ENCODE measurements around the gene SPHK2.
A peak's percentile ranks its signal among the peaks of the same experiment; 100 is the strongest.

SPHK2 gene

DNA sequence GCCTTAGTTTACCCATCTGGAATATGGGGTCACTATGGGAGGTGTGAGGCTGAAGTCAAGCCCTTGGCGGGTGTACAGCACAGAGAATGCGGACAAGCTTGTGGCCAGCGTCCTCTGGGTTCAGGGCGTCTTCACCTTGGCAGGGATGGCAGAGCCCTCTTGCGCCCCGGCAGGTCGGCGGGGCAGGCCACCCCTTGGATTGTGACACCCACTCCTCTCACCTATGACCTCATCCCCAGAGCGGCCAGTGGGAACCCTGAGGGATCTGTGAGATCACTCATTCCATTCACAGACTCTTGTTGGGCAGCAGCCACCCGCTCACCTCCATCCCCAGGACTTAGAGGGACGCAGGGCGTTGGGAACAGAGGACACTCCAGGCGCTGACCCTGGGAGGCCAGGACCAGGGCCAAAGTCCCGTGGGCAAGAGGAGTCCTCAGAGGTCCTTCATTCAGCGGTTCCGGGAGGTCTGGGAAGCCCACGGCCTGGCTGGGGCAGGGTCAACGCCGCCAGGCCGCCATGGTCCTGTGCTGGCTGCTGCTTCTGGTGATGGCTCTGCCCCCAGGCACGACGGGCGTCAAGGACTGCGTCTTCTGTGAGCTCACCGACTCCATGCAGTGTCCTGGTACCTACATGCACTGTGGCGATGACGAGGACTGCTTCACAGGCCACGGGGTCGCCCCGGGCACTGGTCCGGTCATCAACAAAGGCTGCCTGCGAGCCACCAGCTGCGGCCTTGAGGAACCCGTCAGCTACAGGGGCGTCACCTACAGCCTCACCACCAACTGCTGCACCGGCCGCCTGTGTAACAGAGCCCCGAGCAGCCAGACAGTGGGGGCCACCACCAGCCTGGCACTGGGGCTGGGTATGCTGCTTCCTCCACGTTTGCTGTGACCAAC lies 12.6 kb upstream of the SPHK2 start, which contains the start of gene SPACA4:
Gene SPACA4 (plus strand): TSS at position 280 of the 896 bp plus-strand sequence. CDS start 237 bp downstream, at position 517.
- DNase-seq: no peak

- no peak for DNase-seq
These were observed 11.9 kb upstream of the SPHK2 start for GRCh38 chr19:48607359-48607755.

DNA sequence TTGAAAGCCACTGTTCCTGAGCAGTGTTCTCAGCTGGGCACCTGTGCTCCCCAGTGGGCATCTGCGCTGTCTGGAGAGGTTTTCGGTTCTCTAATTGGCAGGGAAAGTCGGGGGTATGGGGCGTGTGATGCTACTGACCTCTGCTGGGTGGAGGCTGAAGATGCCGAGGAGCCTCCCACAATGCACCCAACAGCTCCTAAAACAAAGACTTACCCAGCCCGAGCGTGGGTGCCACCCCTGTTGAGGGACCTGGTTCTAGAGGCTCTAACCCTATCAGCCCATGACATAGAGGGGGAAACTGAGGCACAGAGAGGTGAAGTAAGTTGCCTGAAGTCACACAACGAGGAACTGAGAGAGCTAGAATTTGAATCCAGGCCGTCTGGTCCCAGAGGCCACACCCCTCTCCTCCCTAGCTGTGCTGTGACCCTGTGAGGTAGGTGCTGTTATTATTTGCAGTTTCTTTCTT lies 10.5 kb upstream of the SPHK2 start:
- peak in 1 of 2 experiments; percentile 34 for DNase-seq

DNA sequence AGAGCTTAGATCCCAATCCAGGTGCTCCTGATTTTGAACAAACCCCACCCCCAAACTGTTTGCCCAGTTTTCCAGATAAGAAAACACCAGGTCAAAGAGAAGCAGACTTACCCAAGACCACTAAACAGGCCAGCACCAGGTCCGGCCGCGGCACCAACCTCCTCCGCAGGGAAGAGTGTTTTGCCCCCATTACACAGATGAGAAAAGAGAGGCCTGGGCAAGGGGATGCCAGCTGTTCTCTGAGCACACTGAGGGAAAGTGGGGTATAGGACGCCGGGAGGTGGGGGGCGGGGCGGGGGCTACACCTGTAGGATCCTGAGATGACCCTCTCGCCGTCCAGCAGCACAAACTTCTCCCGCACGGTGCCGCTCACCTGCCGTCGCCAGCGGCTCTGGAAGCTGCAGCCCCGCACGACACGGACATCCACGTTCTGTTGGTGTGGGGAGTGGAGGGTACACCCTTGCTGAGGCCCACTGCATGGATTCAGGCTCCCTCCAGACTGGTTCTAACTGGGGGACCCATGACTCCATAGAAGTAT lies 9.7 kb upstream of the SPHK2 start:
- DNase-seq: no peak

DNA sequence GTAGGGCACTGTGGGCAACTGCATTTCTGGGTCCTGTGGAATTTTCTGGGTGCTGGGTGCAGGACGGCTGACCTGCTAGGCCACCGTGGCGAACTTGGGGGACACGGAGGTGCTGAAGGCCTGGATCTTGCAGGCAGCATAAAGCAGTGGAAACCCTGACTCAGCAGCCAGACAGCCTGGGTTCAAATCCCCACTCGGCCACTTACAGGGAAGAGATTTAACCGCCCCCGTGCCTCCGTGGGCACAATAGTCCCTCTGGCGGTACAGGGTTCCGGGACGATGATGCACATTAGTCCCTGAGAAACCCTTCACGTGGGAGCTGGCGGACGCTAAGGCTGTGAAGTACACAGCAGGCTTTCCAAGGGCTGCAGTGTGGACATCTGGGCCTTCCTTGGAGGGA lies 7.4 kb upstream of the SPHK2 start:
- no peak for DNase-seq

DNA sequence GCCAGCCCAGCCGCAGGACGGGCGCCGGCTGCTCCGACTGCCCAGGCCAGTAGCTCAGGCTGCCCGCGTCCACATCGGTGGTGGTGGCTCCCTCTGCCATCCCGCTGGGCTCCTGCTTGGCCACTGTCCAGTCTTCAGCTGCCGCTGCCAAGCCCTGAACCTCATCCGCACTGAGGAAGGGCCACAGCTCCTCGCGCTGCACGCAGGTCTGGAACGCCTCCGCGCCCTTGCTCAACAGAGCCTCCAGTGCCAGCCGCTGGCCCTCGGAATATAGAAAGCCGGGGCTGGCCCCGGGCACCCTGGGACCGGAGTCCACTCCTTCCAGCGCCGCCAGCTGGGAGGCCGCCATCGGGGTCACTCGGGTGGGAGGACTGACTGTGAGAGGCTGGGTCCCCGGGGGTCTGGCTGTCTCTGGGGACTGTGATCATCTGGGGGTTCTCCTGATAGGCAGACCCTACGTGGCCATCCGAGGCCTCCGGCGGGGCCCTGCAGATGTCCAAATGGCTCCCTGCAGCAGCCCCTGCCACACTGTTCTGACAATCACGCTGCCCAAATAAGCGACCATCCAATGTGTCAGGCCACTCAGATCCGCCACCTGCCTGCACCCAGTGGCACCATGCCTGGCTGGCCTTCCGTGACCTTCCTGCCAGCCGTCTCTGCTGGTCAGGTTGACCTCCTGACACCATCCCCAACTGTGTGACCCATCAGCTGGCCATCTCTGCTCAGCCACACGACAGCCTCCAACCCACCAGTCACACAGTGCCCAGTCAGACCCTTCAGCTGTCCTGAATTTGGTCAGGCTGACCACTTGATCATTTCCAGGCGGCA lies 6.1 kb upstream of the SPHK2 start:
- DNase-seq: no peak

DNA sequence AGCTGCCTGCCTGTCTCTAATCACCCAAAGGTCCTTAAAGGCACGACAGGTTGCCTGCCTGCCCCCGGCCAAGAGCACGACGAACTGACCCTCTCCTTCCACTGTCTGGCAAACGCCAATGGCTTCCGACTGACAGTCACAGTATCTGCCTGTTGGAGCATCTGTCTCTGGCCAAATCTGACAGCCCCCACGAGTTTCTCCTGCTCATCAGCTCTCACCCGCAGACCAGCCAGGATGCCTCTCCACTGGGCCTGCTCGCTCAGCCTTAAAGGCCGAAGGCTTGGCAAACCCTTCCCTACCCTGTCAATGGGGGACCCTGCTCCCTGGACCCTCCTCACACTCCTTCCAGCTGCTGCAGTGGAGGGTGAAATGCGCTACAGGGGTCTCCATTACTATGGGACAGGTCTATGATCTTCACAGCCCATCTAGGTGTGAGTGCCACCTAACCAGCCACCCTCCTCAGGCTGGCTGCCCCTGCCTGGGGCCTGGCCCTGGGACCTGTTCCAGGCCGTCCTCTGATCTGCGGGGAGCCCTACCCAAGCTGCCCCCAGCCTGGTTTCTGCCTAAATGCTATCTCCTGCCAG lies 5.4 kb upstream of the SPHK2 start:
- no peak for DNase-seq

DNA sequence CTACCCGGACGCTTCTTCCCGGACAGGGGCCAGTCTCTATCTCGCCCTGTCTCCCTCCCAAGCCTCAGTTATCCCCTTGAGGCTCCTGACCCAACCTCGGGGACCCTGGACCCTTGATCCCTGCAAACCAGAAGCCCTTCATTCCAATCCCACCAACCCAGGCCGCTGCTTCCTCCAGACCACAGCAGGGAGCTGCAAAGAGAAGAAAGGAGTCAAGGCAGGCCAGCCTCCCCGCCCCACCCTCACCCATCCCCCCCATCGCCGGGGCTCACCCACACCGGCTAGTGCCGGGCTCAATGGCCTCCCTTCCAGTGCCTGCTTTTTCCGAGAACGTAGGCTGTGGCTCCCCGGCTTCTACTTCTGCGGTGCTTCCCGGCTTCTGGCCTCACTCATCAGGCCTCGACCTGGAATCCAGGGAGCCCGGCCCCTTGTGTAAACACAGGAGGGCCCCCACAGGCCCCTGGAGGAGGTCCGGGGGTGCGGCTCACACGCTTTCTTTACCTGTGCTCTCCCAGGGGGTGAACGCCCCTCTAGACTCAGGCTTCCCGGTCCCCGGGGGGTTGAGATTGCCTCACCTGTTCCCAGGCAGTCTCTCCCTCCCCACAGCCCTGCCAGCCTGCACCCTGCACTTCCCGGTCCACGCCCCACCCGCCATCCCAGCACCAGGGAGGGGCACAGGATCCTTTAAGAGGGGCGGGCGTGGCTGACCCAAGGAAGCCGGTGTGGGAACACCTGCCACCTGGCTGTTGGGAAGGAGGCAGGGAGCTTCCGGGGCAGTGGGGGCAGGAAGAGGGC lies 4.7 kb upstream of the SPHK2 start, which contains the start of gene FAM83E:
Gene FAM83E (minus strand): TSS at position 641 of the 795 bp plus-strand sequence. CDS start 1,704 bp downstream, outside the sequence.
- DNase-seq: no peak

- no peak for DNase-seq
These were observed 3.9 kb upstream of the SPHK2 start for GRCh38 chr19:48615231-48616040.

DNA sequence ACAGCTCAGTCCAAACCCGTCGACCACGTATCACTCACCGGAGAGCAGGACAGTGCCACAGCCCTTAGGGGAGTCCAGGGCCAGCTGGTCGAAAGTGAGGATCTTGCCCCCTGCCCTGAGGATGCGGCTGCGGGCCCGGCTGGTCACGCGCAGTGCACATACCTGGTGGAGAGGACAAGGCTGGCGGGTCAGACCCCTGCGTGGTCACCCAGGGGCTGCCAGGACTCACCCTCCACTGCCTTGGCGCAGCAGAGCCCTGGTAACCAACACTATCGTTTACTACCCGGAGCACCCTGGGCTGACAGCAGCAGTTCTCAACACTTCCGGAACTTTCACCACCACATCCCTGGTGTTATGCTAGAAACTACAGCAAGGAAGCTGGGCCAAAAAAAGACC lies 3.3 kb upstream of the SPHK2 start:
- no peak for DNase-seq

DNA sequence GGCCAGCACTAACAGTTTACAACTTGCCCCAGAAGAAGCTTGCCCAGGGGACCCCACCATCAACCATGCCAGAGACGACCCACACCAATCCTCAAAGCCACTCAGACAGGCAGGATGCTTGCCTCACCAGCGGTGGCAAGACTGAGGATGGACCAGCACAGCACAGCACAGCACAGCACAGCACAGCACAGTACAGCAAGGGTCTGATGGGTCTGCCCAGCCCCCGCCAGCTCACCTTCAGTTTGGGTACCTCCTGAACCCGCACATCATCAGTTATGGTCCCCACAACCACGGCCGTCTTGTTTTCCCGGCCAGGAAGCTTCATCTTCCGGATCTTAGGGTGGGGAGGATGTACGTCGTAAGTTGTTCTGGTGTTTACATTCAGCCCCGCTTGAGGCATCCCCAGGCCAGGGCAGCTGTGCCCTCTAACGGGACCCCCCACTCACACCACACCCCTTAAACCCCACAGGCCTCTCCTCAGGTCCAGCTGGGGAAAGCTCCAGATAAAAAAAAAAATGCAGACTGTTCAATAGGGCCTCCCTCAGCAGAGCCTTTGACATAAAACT lies 2.7 kb upstream of the SPHK2 start:
- no peak for DNase-seq

DNA sequence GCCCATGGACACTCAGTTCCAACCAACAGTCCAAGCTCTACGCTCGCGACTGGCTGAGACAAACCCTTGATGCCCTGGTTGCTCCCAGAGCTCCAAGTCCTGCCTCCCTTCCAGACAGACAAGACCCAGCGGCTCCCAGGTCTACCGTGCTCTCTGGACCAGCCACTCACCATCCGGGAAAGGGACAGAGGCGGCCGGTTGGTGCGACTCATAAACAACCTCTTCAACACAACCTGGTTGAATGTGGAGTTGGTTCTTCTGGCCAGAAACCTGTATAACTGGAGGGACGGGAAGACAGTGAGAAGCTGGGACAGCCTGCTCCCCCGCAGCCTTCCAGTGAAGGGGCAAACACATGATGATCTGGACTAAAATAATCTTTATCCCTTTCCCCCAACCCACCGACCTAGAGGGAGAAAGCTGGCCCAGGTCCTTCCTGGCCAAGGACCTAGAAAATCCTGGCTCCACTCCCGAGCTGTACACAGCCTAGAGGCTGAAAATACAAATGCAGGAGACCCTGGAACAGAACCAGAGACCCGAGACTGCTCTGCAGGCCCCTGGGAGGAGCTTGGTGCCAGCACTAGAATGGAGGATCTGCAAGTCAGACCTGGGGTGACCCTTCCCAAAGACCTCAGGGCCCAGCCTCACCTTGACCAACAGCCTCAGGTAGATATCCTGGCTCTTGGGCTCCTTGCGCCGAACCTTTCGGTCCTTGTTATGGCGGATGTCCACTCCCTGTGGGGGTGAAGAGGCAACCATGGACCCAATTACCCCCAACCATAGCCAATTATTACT lies 2.0 kb upstream of the SPHK2 start:
- no peak for DNase-seq

- DNase-seq: no peak
These were observed 909 bp upstream of the SPHK2 start for GRCh38 chr19:48618278-48618915.

GRCh38 chr19:48619692-48620585 lies 633 bp downstream of the SPHK2 start:
- no peak for DNase-seq

DNA sequence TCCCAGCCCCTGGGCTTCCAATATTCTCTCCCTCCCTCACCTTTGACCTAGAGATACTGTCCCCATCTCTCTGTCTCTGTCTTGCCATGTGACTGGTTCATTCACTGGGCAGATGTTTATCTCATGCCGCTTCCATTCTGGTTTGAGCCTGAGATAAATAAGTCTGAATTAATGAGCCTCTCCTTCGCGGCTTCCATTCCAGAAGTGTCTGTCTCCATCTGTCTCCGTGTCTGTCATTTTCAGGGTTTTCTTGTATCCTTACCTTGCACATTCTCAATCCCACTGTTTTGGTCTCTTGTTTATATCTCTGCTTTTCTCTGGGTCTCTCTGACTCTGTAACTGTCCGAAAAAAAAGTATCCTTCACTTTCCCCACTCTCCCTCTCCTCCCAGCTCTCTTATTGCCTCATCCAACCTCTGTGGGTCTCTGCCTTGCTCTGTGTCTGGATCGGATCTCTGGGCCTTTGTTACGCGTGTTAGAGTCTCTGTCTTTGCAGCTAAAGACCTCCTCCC lies 4.3 kb downstream of the SPHK2 start:
- no peak for DNase-seq

DNA sequence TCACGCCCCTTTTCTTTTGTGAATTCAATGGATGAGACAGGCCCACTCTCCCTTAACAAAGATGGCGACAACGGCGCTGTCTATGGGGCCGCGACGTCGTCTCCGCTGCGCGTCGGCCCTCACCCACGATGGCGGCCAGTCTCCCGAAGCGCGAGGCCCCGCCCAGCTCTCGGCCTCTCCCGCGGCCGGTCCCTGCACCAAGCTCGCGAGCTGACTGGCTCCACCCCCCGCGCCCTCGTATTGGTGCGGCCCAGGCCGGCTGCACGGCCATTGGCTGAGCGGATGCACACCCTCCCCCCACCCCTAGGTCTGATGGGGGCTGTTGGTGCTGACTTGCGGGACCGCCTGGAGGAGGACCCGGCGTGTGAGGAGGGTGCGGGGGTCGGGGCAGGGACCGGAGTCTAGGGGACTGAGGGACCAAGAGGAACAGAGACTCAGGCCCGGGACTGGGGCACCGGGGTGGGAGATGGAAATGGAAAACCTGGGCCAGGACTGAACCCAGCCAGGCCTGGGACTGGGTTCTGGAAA lies 4.8 kb downstream of the SPHK2 start:
- DNase-seq: no peak

GRCh38 chr19:48624791-48625723 lies 5.8 kb downstream of the SPHK2 start:
- DNase-seq: no peak
